PC-3 (cell line): Measurements from ENCODE around the gene ABHD14A.

Source experiments
- EZH2 ChIP-seq: fragments of 300-600 bp; sonication (generic); IDR thresholded peaks from one replicate; pipeline ENCODE4 v1.6.1; 2017; ENCODE audit warnings: antibody characterized with exemption, mild to moderate bottlenecking, low read length; ENCODE audit not compliant: unreplicated experiment
- EZH2phosphoT487 ChIP-seq: fragments of 300-600 bp; sonication (generic); IDR thresholded peaks from 2 replicates; pipeline ENCODE4 v1.6.1; 2018; ENCODE audit warnings: mild to moderate bottlenecking, antibody characterized with exemption, low read length, borderline replicate concordance
- TF ChIP-seq, protein P1 (sequence below): fragments of 300-600 bp; sonication (generic); conservative IDR thresholded peaks from 2 replicates; pipeline ENCODE4 v1.5.1; 2017; ENCODE audit warnings: antibody characterized with exemption, low read depth, mild to moderate bottlenecking, low read length

DNA sequence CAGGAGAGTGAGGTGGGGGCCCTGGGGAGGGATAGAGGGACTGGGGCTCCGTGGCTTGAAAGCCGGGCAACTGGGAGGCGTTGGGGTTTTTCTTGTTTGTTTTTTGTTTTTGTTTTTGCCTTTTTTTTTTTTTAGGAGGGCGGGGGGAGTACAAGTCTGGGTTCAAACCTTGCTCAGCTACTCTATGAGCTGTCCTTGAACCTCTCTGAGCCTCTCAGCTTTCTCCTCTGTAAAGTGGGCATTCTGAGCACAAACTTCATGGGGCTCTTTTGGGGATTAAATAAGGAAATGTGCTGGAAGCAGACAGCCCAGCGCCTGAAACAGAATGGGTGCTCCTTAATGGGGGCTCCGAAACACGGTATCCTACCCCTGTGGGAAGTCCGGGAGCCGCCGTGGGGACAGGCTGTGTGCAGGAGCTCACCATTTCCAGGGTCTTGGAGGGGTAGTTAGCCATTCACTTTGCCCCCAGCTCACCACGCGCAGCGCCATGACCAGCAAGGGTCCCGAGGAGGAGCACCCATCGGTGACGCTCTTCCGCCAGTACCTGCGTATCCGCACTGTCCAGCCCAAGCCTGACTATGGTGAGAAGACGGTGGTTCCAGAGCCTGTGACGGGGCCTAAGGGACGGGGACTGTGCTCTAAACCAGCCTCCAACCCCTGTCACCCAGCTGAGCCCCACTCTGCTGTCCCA, 8.9 kb downstream of the ABHD14A start:
- TF ChIP-seq EZH2 (no peak), EZH2phosphoT487 (no peak)
- TF ChIP-seq, protein P1, sequence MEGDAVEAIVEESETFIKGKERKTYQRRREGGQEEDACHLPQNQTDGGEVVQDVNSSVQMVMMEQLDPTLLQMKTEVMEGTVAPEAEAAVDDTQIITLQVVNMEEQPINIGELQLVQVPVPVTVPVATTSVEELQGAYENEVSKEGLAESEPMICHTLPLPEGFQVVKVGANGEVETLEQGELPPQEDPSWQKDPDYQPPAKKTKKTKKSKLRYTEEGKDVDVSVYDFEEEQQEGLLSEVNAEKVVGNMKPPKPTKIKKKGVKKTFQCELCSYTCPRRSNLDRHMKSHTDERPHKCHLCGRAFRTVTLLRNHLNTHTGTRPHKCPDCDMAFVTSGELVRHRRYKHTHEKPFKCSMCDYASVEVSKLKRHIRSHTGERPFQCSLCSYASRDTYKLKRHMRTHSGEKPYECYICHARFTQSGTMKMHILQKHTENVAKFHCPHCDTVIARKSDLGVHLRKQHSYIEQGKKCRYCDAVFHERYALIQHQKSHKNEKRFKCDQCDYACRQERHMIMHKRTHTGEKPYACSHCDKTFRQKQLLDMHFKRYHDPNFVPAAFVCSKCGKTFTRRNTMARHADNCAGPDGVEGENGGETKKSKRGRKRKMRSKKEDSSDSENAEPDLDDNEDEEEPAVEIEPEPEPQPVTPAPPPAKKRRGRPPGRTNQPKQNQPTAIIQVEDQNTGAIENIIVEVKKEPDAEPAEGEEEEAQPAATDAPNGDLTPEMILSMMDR = no peak
